Lower leg skin (tissue), 4 donors: Measurements from ENCODE around the gene PLAGL2. TPM values are rescaled to one million over a fixed set of nuclear protein-coding genes. Genes with fewer than 3 reads are reported as not detected.

Experiments used
- DNase-seq, 2 donors: peaks; one replicate each; pipeline ENCODE4 v3.0.0-alpha.2; 2019; ENCODE audit warnings: low spot score in 2 of 2
- H3K4me3 ChIP-seq: fragments of 200-600 bp; sonication (generic); 2 replicates; pipeline ENCODE4 v1.5.1; 2017; ENCODE audit warnings: mild to moderate bottlenecking, low read depth; ENCODE audit not compliant: poor library complexity, severe bottlenecking
- CTCF ChIP-seq, 3 donors: fragments of 450-650 bp; IDR thresholded peaks; one replicate each; pipeline ENCODE4 v1.5.1; 2016; ENCODE audit warnings: antibody characterized with exemption in 3 of 3, mild to moderate bottlenecking in 3 of 3, moderate library complexity in 2 of 3
- POLR2A ChIP-seq, 2 donors: fragments of 450-650 bp; IDR thresholded peaks; one replicate each; pipeline ENCODE4 v1.6.1; 2016 to 2017; ENCODE audit warnings: antibody characterized with exemption in 2 of 2, mild to moderate bottlenecking in 1 of 2, moderate library complexity in 1 of 2
- WGBS, 2 donors: methylation state at CpG; one replicate each; pipeline ENCODE4 v1.1.5; 2018; 5-methylcytosine and 5-hydroxymethylcytosine counted together
- intact Hi-C: fragments of 100-400 bp; cut with DNase I; formaldehyde crosslinking; loops from one replicate; pipeline ENCODE4 v1.15.0; 2023; ENCODE audit warnings: low total_unique reads
- total RNA-seq, 4 donors: library from RNA; depleted of rRNA; stranded (reverse); fragments of >200 nt; gene quantifications; one replicate each; pipeline ENCODE4 v1.1.0, GENCODE V29; 2016

PLAGL2 gene
- total RNA-seq, 4 donors from 2014 or later = 10.5 to 12.1 (median 11.7) TPM

- no peak for DNase-seq
- H3K4me3 ChIP-seq = no peak overlapping the region
- intact Hi-C loops = no loop called here
- 59 to 60% methylated on average over 13 of the region's 13 CpGs for WGBS, 2 donors
- no peak for TF ChIP-seq CTCF (IDR thresholded peaks at IDR 0.05)
- no peak for TF ChIP-seq POLR2A (IDR thresholded peaks at IDR 0.05)
Measured at GRCh38 chr20:32208499-32209154, 1.1 kb upstream of the PLAGL2 start.

GRCh38 chr20:32206760-32207625 is 550 bp downstream of the PLAGL2 start:
- DNase-seq = no peak
- H3K4me3 ChIP-seq = peak overlapping the region; percentile 83
- 3% methylated on average over 23 to 34 of the region's 40 CpGs for WGBS, 2 donors

GRCh38 chr20:32205843-32206759 is 1.4 kb downstream of the PLAGL2 start:
- no peak for TF ChIP-seq CTCF (IDR thresholded peaks at IDR 0.05)
- TF ChIP-seq POLR2A (IDR thresholded peaks at IDR 0.05) = no peak
- intact Hi-C loops = no loop called here
- DNase-seq = no peak
- WGBS, 2 donors = 32 to 41% methylated on average over 8 of the region's 8 CpGs
- no peak overlapping the region for H3K4me3 ChIP-seq

More at GRCh38 chr20:32206760-32207625, 550 bp downstream of the PLAGL2 start:
- no peak for TF ChIP-seq CTCF (IDR thresholded peaks at IDR 0.05)
- TF ChIP-seq POLR2A (IDR thresholded peaks at IDR 0.05) = no peak
- intact Hi-C loops = no loop called here

GRCh38 chr20:32205110-32205842 is 2.3 kb downstream of the PLAGL2 start:
- no peak overlapping the region for H3K4me3 ChIP-seq
- intact Hi-C loops = no loop called here
- TF ChIP-seq POLR2A (IDR thresholded peaks at IDR 0.05) = no peak
- TF ChIP-seq CTCF (IDR thresholded peaks at IDR 0.05) = no peak
- 54 to 63% methylated on average over 5 of the region's 5 CpGs for WGBS, 2 donors
- DNase-seq = no peak
